ENCODE measurements around the gene TGFBI. TPM values are rescaled to one million over a fixed set of nuclear protein-coding genes. Genes with fewer than 3 reads are reported as not detected.

TGFBI gene
- total RNA-seq, 1 donor from 2014 or later: 620 TPM

DNA sequence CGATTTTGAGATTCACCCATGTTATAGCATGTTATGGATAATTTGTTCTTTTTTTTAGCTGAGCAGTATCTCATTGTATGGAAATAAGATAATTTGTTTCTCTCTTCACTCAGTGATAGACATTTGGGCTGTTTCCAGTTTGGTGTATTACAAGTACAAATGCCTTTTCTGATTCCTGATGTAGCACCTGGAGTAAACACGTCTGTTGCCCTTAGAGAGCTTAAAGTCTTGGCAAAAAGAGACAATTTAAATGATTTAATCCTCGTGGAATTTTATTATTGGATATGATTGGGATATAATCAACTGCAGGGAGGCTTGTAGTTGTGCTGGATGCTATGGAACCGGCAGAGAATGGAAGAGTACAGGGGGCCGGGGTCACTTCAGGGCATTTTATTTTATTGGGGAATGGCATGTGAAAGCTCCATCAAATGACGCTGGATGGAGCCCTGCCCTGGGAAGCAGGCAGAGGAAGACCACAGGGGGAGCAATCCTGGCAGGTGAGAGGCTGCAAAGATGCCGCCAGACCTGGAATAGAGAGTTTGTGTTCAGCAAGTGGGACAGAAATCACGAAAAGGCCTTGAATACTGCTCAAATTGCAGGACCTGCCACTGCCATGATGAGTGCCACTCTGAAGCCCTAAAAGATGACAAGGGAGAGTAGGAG lies 31.0 kb upstream of the TGFBI start:
- Mint-ChIP-seq H3K4me3 (ENCODE audit: unreplicated experiment) (no peak overlapping the region), H3K9me3 (ENCODE audit: low read depth) (no peaks in the 10 kb centered on the region), H3K27ac (ENCODE audit: unreplicated experiment) (no peak overlapping the region), H3K27me3 (ENCODE audit: low read depth) (no peaks in the 10 kb centered on the region), H3K36me3 (ENCODE audit: low read depth) (no peaks in the 10 kb centered on the region), H3K4me1 (ENCODE audit: low read depth) (peaks cover 81% of the 10 kb centered on the region)
- DNase-seq (ENCODE audit: low spot score): no peak
- TF ChIP-seq CTCF (IDR thresholded peaks at IDR 0.05): no peak

DNA sequence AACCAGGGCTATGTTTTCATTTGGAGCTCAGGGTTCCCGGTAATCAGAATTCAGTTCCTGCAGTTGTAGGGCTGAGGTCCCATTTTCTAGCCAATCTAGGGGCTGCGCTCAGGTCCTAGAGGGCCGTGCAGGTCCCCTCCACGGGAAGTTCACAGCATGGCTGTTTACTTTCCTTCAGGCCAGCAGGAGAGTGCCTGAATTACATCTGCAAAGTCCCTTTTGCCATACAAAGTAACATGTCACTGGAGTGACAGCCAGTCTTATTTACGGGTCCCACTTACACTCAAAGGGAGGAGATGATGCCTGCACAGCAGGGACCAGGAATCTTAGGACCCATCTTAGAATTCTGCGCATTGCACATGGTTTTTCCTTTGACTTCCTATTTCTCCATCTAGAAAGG lies 29.9 kb upstream of the TGFBI start:
- Mint-ChIP-seq H3K27me3 (ENCODE audit: low read depth) (no peaks in the 10 kb centered on the region), H3K27ac (ENCODE audit: unreplicated experiment) (peak overlapping the region; percentile 33), H3K4me3 (ENCODE audit: unreplicated experiment) (no peak overlapping the region), H3K4me1 (ENCODE audit: low read depth) (peaks cover 73% of the 10 kb centered on the region), H3K9me3 (ENCODE audit: low read depth) (no peaks in the 10 kb centered on the region), H3K36me3 (ENCODE audit: low read depth) (no peaks in the 10 kb centered on the region)
- DNase-seq (ENCODE audit: low spot score): no peak
- TF ChIP-seq CTCF (IDR thresholded peaks at IDR 0.05): no peak

- H3K36me3 Mint-ChIP-seq (ENCODE audit: low read depth): no peaks in the 10 kb centered on the region
- no peak for TF ChIP-seq CTCF (IDR thresholded peaks at IDR 0.05)
- DNase-seq (ENCODE audit: low spot score): no peak
- peaks cover 70% of the 10 kb centered on the region for H3K4me1 Mint-ChIP-seq (ENCODE audit: low read depth)
- H3K27ac Mint-ChIP-seq (ENCODE audit: unreplicated experiment): peak overlapping the region; percentile 87
- H3K27me3 Mint-ChIP-seq (ENCODE audit: low read depth): no peaks in the 10 kb centered on the region
- H3K4me3 Mint-ChIP-seq (ENCODE audit: unreplicated experiment): no peak overlapping the region
- H3K9me3 Mint-ChIP-seq (ENCODE audit: low read depth): no peaks in the 10 kb centered on the region
These were observed 29.2 kb upstream of the TGFBI start for GRCh38 chr5:135999406-136000139.

GRCh38 chr5:136000147-136000546 lies 28.6 kb upstream of the TGFBI start:
- no peak for DNase-seq (ENCODE audit: low spot score)
- Mint-ChIP-seq H3K4me3 (ENCODE audit: unreplicated experiment) (no peak overlapping the region), H3K27ac (ENCODE audit: unreplicated experiment) (peak overlapping the region; percentile 59), H3K9me3 (ENCODE audit: low read depth) (no peaks in the 10 kb centered on the region), H3K4me1 (ENCODE audit: low read depth) (peaks cover 66% of the 10 kb centered on the region), H3K36me3 (ENCODE audit: low read depth) (no peaks in the 10 kb centered on the region), H3K27me3 (ENCODE audit: low read depth) (no peaks in the 10 kb centered on the region)
- TF ChIP-seq CTCF (IDR thresholded peaks at IDR 0.05): no peak

GRCh38 chr5:136000932-136001331 lies 27.9 kb upstream of the TGFBI start:
- Mint-ChIP-seq H3K27ac (ENCODE audit: unreplicated experiment) (no peak overlapping the region), H3K27me3 (ENCODE audit: low read depth) (no peaks in the 10 kb centered on the region), H3K4me3 (ENCODE audit: unreplicated experiment) (no peak overlapping the region), H3K36me3 (ENCODE audit: low read depth) (no peaks in the 10 kb centered on the region), H3K9me3 (ENCODE audit: low read depth) (no peaks in the 10 kb centered on the region), H3K4me1 (ENCODE audit: low read depth) (peaks cover 65% of the 10 kb centered on the region)
- no peak for DNase-seq (ENCODE audit: low spot score)
- no peak for TF ChIP-seq CTCF (IDR thresholded peaks at IDR 0.05)

All from chondrocyte (in vitro differentiated cells).